Uterus (tissue), 2 donors: ENCODE data around the gene ATAD1.

ENCODE experiments used
- CTCF ChIP-seq, 4 experiments: fragments of 200-600 bp in 2 of 4; fragments of 450-650 bp in 2 of 4; sonication (generic) in 2 of 4; IDR thresholded peaks; one replicate each; pipeline ENCODE4 v1.5.1; 2016 to 2019; ENCODE audit warnings: antibody characterized with exemption in 4 of 4, mild to moderate bottlenecking in 2 of 4, moderate library complexity in 1 of 4
- POLR2A ChIP-seq, 2 donors: fragments of 450-650 bp; IDR thresholded peaks; one replicate each; pipeline ENCODE4 v1.6.1; 2016; ENCODE audit warnings: antibody characterized with exemption in 2 of 2, mild to moderate bottlenecking in 1 of 2, moderate library complexity in 1 of 2

- TF ChIP-seq CTCF (IDR thresholded peaks at IDR 0.05) (no peak), POLR2A (IDR thresholded peaks at IDR 0.05) (no peak)
These were observed 25.7 kb upstream of the ATAD1 start for GRCh38 chr10:87843714-87844113.
